Loucy (cell line): Measurements from ENCODE around the gene TPP2.

Experiments
- H2AFZ ChIP-seq: fragments of 200-600 bp; sonication (generic); 2 replicates; pipeline ENCODE4 v1.6.0; 2016; ENCODE audit warnings: antibody characterized with exemption, mild to moderate bottlenecking, low read length, moderate library complexity
- H3F3A ChIP-seq: fragments of 200-600 bp; 2 replicates; pipeline ENCODE4 v1.6.0; 2016; ENCODE audit warnings: antibody characterized with exemption, low read depth, mild to moderate bottlenecking
- H3K27me3 ChIP-seq: fragments of 200-600 bp; sonication (generic); 2 replicates; pipeline ENCODE4 v1.6.1; 2014; ENCODE audit warnings: low read length, mild to moderate bottlenecking; ENCODE audit not compliant: insufficient read depth, poor library complexity, severe bottlenecking
- H3K36me3 ChIP-seq: fragments of 200-600 bp; sonication (generic); 2 replicates; pipeline ENCODE4 v1.6.1; 2016; ENCODE audit warnings: low read length; ENCODE audit not compliant: insufficient read depth
- H3K4me1 ChIP-seq: fragments of 200-600 bp; sonication (generic); 2 replicates; pipeline ENCODE4 v1.5.1; 2014; ENCODE audit warnings: low read length, mild to moderate bottlenecking; ENCODE audit not compliant: insufficient read depth, poor library complexity, severe bottlenecking
- H3K4me2 ChIP-seq: fragments of 200-600 bp; sonication (generic); 2 replicates; pipeline ENCODE4 v1.6.0; 2014; ENCODE audit warnings: antibody characterized with exemption, low read length, low read depth, mild to moderate bottlenecking; ENCODE audit not compliant: poor library complexity, severe bottlenecking
- H3K4me3 ChIP-seq: fragments of 200-600 bp; sonication (generic); 2 replicates; pipeline ENCODE4 v1.5.1; 2014; ENCODE audit warnings: low read length, mild to moderate bottlenecking, mixed read lengths; ENCODE audit not compliant: poor library complexity, severe bottlenecking
- H3K79me2 ChIP-seq: fragments of 200-600 bp; sonication (generic); 2 replicates; pipeline ENCODE4 v1.6.1; 2014; ENCODE audit warnings: low read length; ENCODE audit not compliant: insufficient read depth
- H3K9ac ChIP-seq: fragments of 200-600 bp; sonication (generic); 2 replicates; pipeline ENCODE4 v1.6.0; 2014; ENCODE audit warnings: mild to moderate bottlenecking, low read depth, low read length, moderate library complexity; ENCODE audit not compliant: poor library complexity, severe bottlenecking
- H3K9me2 ChIP-seq: fragments of 200-600 bp; sonication (generic); replicated peaks from 2 replicates; pipeline ENCODE4 v1.6.1; 2016; ENCODE audit warnings: low read depth, low read length, mixed read lengths
- H3K9me3 ChIP-seq: fragments of 200-600 bp; sonication (generic); 2 replicates; pipeline ENCODE4 v1.6.1; 2014; ENCODE audit warnings: mild to moderate bottlenecking, antibody characterized with exemption, low read length, low read depth; ENCODE audit not compliant: insufficient read depth
- H4K20me1 ChIP-seq: fragments of 200-600 bp; sonication (generic); 2 replicates; pipeline ENCODE4 v1.6.0; 2014; ENCODE audit warnings: antibody characterized with exemption, low read length, mild to moderate bottlenecking; ENCODE audit not compliant: insufficient read depth, poor library complexity, severe bottlenecking
- EZH2phosphoT487 ChIP-seq: fragments of 200-600 bp; IDR thresholded peaks from 2 replicates; pipeline ENCODE4 v1.6.1; 2018; ENCODE audit warnings: antibody characterized with exemption, mild to moderate bottlenecking, moderate library complexity, borderline replicate concordance
- TF ChIP-seq, protein P1 (sequence below): fragments of 200-600 bp; sonication (generic); conservative IDR thresholded peaks from 2 replicates; pipeline ENCODE4 v1.5.1; 2014; ENCODE audit warnings: mild to moderate bottlenecking, antibody characterized with exemption, low read length

Gene TPP2

DNA sequence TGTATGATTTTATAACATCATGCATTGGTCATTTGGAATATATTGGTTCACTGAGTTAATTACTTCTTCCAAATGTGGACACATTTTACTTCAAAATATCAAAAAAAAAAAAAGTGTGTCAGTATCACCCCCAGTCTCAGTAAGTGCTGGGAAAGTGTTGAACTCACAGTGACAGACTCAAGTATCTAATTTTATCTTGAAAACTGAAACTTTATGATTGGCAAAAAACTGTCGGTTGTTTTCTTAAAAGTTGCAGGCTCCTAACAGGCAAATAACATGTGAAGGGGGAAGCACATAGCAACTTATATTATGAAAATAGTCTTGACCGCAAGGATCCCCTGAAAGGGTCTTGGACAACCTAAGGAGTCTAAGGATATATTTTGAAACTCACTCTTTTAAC, 33.5 kb upstream of the TPP2 start:
- Histone ChIP-seq H3K36me3 (no peaks in the 10 kb centered on the region), H3K9me2 (no peaks in the 10 kb centered on the region), H3K27me3 (no peaks in the 10 kb centered on the region), H3K9ac (no peak overlapping the region), H4K20me1 (no peaks in the 10 kb centered on the region), H3K4me2 (no peak overlapping the region), H3K4me3 (no peak overlapping the region), H2AFZ (no peak overlapping the region), H3F3A (no peaks in the 10 kb centered on the region), H3K9me3 (no peaks in the 10 kb centered on the region), H3K79me2 (no peaks in the 10 kb centered on the region), H3K4me1 (no peaks in the 10 kb centered on the region)
- no peak for TF ChIP-seq EZH2phosphoT487
- TF ChIP-seq, protein P1, sequence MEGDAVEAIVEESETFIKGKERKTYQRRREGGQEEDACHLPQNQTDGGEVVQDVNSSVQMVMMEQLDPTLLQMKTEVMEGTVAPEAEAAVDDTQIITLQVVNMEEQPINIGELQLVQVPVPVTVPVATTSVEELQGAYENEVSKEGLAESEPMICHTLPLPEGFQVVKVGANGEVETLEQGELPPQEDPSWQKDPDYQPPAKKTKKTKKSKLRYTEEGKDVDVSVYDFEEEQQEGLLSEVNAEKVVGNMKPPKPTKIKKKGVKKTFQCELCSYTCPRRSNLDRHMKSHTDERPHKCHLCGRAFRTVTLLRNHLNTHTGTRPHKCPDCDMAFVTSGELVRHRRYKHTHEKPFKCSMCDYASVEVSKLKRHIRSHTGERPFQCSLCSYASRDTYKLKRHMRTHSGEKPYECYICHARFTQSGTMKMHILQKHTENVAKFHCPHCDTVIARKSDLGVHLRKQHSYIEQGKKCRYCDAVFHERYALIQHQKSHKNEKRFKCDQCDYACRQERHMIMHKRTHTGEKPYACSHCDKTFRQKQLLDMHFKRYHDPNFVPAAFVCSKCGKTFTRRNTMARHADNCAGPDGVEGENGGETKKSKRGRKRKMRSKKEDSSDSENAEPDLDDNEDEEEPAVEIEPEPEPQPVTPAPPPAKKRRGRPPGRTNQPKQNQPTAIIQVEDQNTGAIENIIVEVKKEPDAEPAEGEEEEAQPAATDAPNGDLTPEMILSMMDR: no peak

DNA sequence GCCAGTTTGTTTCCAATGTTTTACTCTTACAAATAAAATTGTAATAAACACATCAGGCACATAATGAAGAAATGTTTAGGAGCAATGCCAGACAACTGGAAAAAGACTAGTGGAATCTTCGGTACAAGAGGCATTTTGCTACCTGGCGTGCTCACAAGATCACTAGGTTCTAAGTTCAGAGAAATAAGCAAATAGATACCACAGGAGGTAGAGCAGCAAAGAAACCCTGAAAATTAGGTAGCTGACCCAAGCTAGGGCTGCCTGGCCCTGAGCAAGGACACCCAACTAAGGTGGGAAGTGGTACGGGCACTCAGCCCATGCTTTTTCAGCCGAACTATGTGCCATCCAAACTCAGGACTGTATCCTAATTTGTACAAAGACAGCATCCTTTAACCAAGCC, 32.2 kb upstream of the TPP2 start:
- no peak overlapping the region for H3K4me2 ChIP-seq
- no peaks in the 10 kb centered on the region for H4K20me1 ChIP-seq
- H3K9me2 ChIP-seq: no peaks in the 10 kb centered on the region
- H2AFZ ChIP-seq: no peak overlapping the region
- no peaks in the 10 kb centered on the region for H3F3A ChIP-seq
- no peaks in the 10 kb centered on the region for H3K4me1 ChIP-seq
- no peaks in the 10 kb centered on the region for H3K79me2 ChIP-seq
- H3K36me3 ChIP-seq: no peaks in the 10 kb centered on the region
- H3K9me3 ChIP-seq: no peaks in the 10 kb centered on the region
- no peak overlapping the region for H3K9ac ChIP-seq
- H3K27me3 ChIP-seq: no peaks in the 10 kb centered on the region
- H3K4me3 ChIP-seq: no peak overlapping the region
- TF ChIP-seq EZH2phosphoT487: no peak
- TF ChIP-seq, protein P1: no peak

DNA sequence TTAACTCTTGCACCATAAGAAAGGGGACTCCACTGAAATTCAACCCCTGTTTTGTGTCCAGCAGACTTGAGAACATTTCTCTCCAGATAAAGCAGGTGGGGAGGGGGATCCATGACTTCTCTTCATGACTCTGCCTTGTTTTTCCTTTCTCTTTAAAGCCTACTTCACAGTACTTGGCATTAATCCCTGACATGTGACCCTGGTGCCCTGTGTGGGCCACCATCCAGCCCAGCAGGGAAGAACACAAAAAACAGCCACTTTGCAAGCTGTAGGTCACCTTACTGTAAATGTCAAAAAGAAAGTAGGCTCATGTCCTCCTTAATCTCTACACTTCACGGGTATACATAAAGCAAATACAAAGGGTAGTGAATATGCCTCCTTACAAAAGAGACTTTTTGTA, 30.3 kb upstream of the TPP2 start:
- Histone ChIP-seq H3K36me3 (no peaks in the 10 kb centered on the region), H3K9me2 (no peaks in the 10 kb centered on the region), H4K20me1 (no peaks in the 10 kb centered on the region), H3K9ac (no peak overlapping the region), H3K4me1 (no peaks in the 10 kb centered on the region), H3K79me2 (no peaks in the 10 kb centered on the region), H3F3A (no peaks in the 10 kb centered on the region), H3K27me3 (no peaks in the 10 kb centered on the region), H2AFZ (no peak overlapping the region), H3K4me3 (no peak overlapping the region), H3K4me2 (no peak overlapping the region), H3K9me3 (no peaks in the 10 kb centered on the region)
- TF ChIP-seq EZH2phosphoT487: no peak
- TF ChIP-seq, protein P1: no peak
